GM19468 (cell line): ENCODE data around the gene FALEC.

Source experiments
- ATAC-seq: cut with Tn5 transposase; IDR thresholded peaks from one replicate; pipeline ENCODE4 v1.9.1; 2021; ENCODE audit warnings: mild to moderate bottlenecking, moderate library complexity, moderate number of reproducible peaks; ENCODE audit not compliant: unreplicated experiment; ENCODE audit errors: extremely low read depth

Gene FALEC

GRCh38 chr1:150511551-150511950, 4.0 kb upstream of the FALEC start:
- ATAC-seq: no peak

GRCh38 chr1:150511985-150512660, 3.4 kb upstream of the FALEC start:
- no peak for ATAC-seq

GRCh38 chr1:150512846-150513245, 2.7 kb upstream of the FALEC start:
- ATAC-seq: no peak

- ATAC-seq: no peak
Observed at GRCh38 chr1:150513351-150513791, 2.2 kb upstream of the FALEC start.

- ATAC-seq: no peak
Observed at GRCh38 chr1:150514260-150514659, 1.3 kb upstream of the FALEC start.

GRCh38 chr1:150514913-150515327, 632 bp upstream of the FALEC start:
- no peak for ATAC-seq

- no peak for ATAC-seq
Observed at GRCh38 chr1:150516050-150516591, 569 bp downstream of the FALEC start.

GRCh38 chr1:150516616-150517015, 1.1 kb downstream of the FALEC start:
- ATAC-seq: no peak

GRCh38 chr1:150521196-150521968, 5.8 kb downstream of the FALEC start:
- no peak for ATAC-seq

GRCh38 chr1:150525348-150525747, 9.8 kb downstream of the FALEC start:
- ATAC-seq: no peak

- ATAC-seq: no peak
Observed at GRCh38 chr1:150528196-150528595, 12.6 kb downstream of the FALEC start.

GRCh38 chr1:150529017-150529416, 13.5 kb downstream of the FALEC start:
- ATAC-seq: no peak

GRCh38 chr1:150530491-150531159, 15.1 kb downstream of the FALEC start:
- ATAC-seq: no peak

GRCh38 chr1:150532860-150533259, 17.3 kb downstream of the FALEC start:
- ATAC-seq: no peak

- no peak for ATAC-seq
Observed at GRCh38 chr1:150534002-150534401, 18.4 kb downstream of the FALEC start.

GRCh38 chr1:150535511-150536287, 20.1 kb downstream of the FALEC start:
- ATAC-seq: no peak

- no peak for ATAC-seq
Observed at GRCh38 chr1:150536836-150537731, 21.5 kb downstream of the FALEC start.

GRCh38 chr1:150537732-150538684, 22.5 kb downstream of the FALEC start:
- ATAC-seq: no peak
